Heart right ventricle (tissue), 16 donors: Measurements from ENCODE around the gene ERN1. TPM values are rescaled to one million over a fixed set of nuclear protein-coding genes. Genes with fewer than 3 reads are reported as not detected.

ENCODE experiments used
- ATAC-seq, 8 donors: fragments of 200-7000 bp; cut with Tn5 transposase; one replicate each; pipeline ENCODE4 v1.9.1; 2020; ENCODE audit warnings: mild to moderate bottlenecking in 8 of 8, moderate library complexity in 8 of 8, moderate number of reproducible peaks in 1 of 8
- DNase-seq, 2 donors: peaks; one replicate each; pipeline ENCODE4 v3.0.0-alpha.2; 2020
- H3K27ac ChIP-seq, 10 donors: fragments of 200-600 bp; sonication (generic) in 2 of 10; one replicate each; pipeline versions ENCODE4 v1.5.0 to v1.8.0; 2020 to 2022; ENCODE audit warnings: mild to moderate bottlenecking in 3 of 10
- H3K27me3 ChIP-seq, 7 donors: fragments of 200-600 bp; one replicate each; pipeline ENCODE4 v1.8.0; 2021 to 2022; ENCODE audit warnings: mild to moderate bottlenecking in 2 of 7
- H3K36me3 ChIP-seq, 9 donors: fragments of 200-600 bp; sonication (generic) in 1 of 9; one replicate each; pipeline versions ENCODE4 v1.5.0 to v1.8.0; 2020 to 2022; ENCODE audit warnings: mild to moderate bottlenecking in 2 of 9
- H3K4me1 ChIP-seq, 9 donors: fragments of 200-600 bp; sonication (generic) in 1 of 9; one replicate each; pipeline versions ENCODE4 v1.5.0 to v1.8.0; 2020 to 2022; ENCODE audit warnings: mild to moderate bottlenecking in 4 of 9
- H3K4me3 ChIP-seq, 10 donors: fragments of 200-600 bp; sonication (generic) in 2 of 10; one replicate each; pipeline versions ENCODE4 v1.5.0 to v1.8.0; 2020 to 2022; ENCODE audit warnings: mild to moderate bottlenecking in 7 of 10, moderate library complexity in 2 of 10
- H3K9me3 ChIP-seq, 11 donors: fragments of 200-600 bp in 10 of 11; sonication (generic) in 2 of 11; one replicate each; pipeline versions ENCODE4 v1.5.0 to v1.8.0; 2013 to 2022; ENCODE audit warnings: mild to moderate bottlenecking in 2 of 11, control low read depth in 1 of 11, moderate library complexity in 1 of 11
- CTCF ChIP-seq, 9 donors: fragments of 200-600 bp; sonication (generic) in 2 of 9; IDR thresholded peaks; one replicate each; pipeline versions ENCODE4 v1.5.0 to v1.8.0; 2021 to 2022; ENCODE audit warnings: antibody characterized with exemption in 9 of 9, mild to moderate bottlenecking in 5 of 9, moderate library complexity in 1 of 9
- WGBS, 2 donors: extraction: QIAGEN DNeasy Blood & Tissue Kit; methylation state at CpG; one replicate each; pipeline ENCODE4 v1.1.7; 2013; ENCODE audit warnings: inconsistent platforms in 1 of 2; 5-methylcytosine and 5-hydroxymethylcytosine counted together
- intact Hi-C, 10 donors: fragments of 100-400 bp; cut with DNase I; formaldehyde crosslinking; loops; one replicate each; pipeline versions ENCODE4 v1.11.1 to v1.14.2; 2022
- polyA plus RNA-seq, 2 donors: library from polyadenylated mRNA; stranded (reverse); fragments of 200-250 nt; gene quantifications; one replicate each; pipeline ENCODE4 v1.2.3, GENCODE V29; 2013
- total RNA-seq, 10 donors: library from RNA; stranded (reverse); fragmentation: NEBNext Ultra II Directional in 3 of 10; extraction: Animal tissue kit (Norgen Biotek cat#: 25700) in 3 of 10; gene quantifications; one replicate each; pipeline versions ENCODE4 v1.2.1 to v1.2.4, GENCODE V29; 2021 to 2023
- donor health status: Arrhythmogenic right ventricular cardiomyopathy.
- donor health status: ischemic (EF 13 %, LVEDD 7.1; RV severe dilation, severe dysfunction).
- donor health status: healthy with polysubstance abuse.
- donor health status: DM: no; HTN: yes; CAD: no.
- donor health status: DM: no; HTN: no; CAD: no.
- donor health status: ischemic (EF 25% LVEDD 6.9; RV normal size, moderate dysfunction).
- donor health status: ischemic (EF 25% LVEDD 5.7; RV mildly dilated, moderate dysfunction).
- donor health status: healthy.
- donor health status: DM: yes; HTN: yes; CAD: no.
- donor health status: Ischemic cardiomyopathy.
- donor health status: ischemic (EF 35%, LVEDD 5.7; RV mildly dilated, moderate dysfunction).
- donor health status: nonischemic (EF 11% LVEDD 7.7; RV severe dilation, severe dysfunction).
- donor health status: DM: yes; HTN: yes; CAD: no.
- donor health status: PGD.
- donor health status: ischemic (EF 29% LVEDD 5.4; RV normal size, mild dysfunction).
- donor health status: nonischemic (EF 23%, LVEDD 6.1; RV moderate dilation, normal function).

ERN1 gene
- total and polyA plus RNA-seq, 12 donors: 2.2 to 16.6 (median 7.1) TPM

GRCh38 chr17:64074704-64075426 is 55.1 kb downstream of the ERN1 start:
- DNase-seq: no peak
- Histone ChIP-seq H3K4me1 (peaks cover 0 to 45% (median 8%) of the 10 kb centered on the region in 9 donors), H3K27ac (peak overlapping the region in 5 of 10 donors; percentile 23 to 83 (median 32)), H3K36me3 (peaks cover 0 to 76% (median 34%) of the 10 kb centered on the region in 9 donors), H3K9me3 (peaks cover 0 to 8% (median under 1%) of the 10 kb centered on the region in 11 donors), H3K27me3 (no peaks in the 10 kb centered on the region), H3K4me3 (no peak overlapping the region)
- WGBS, 2 donors: 88 to 92% methylated on average over 6 of the region's 6 CpGs
- no peak for TF ChIP-seq CTCF (IDR thresholded peaks at IDR 0.05)
- intact Hi-C loops: loop anchor here in 1 of 10 donors (10.0 kb wide), 1 partner anchor 50 kb away; no protein-coding TSS in a partner anchor
- peak in 3 of 8 donors; percentile 19 to 35 (median 30) for ATAC-seq

- WGBS, 2 donors: 76 to 79% methylated on average over 9 of the region's 9 CpGs
- peak in 1 of 8 donors; percentile 50 for ATAC-seq
- intact Hi-C loops: loop anchor here in 1 of 10 donors (10.0 kb wide), 1 partner anchor 51 kb away; no protein-coding TSS in a partner anchor
- no peak for DNase-seq
- Histone ChIP-seq H3K4me3 (no peak overlapping the region), H3K36me3 (peaks cover 0 to 76% (median 35%) of the 10 kb centered on the region in 9 donors), H3K27me3 (no peaks in the 10 kb centered on the region), H3K9me3 (peaks cover 0 to 16% (median 8%) of the 10 kb centered on the region in 11 donors), H3K4me1 (peaks cover 0 to 45% (median 8%) of the 10 kb centered on the region in 9 donors), H3K27ac (peak overlapping the region in 4 of 10 donors; percentile 31 to 83 (median 36))
- TF ChIP-seq CTCF (IDR thresholded peaks at IDR 0.05): no peak
These were observed 55.9 kb downstream of the ERN1 start for GRCh38 chr17:64073771-64074703.

- no peak for TF ChIP-seq CTCF (IDR thresholded peaks at IDR 0.05)
- Histone ChIP-seq H3K4me3 (no peak overlapping the region), H3K36me3 (peaks cover 0 to 87% (median 54%) of the 10 kb centered on the region in 9 donors), H3K4me1 (peaks cover 0 to 37% (median 8%) of the 10 kb centered on the region in 9 donors), H3K27me3 (no peaks in the 10 kb centered on the region), H3K9me3 (peaks cover 0 to 23% (median 13%) of the 10 kb centered on the region in 11 donors), H3K27ac (no peak overlapping the region)
- no peak for DNase-seq
- WGBS, 2 donors: 95 to 96% methylated on average over 3 of the region's 3 CpGs
- no peak for ATAC-seq
- intact Hi-C loops: loop anchor here in 1 of 10 donors (10.0 kb wide), 1 partner anchor 54 kb away; no protein-coding TSS in a partner anchor
These were observed 58.8 kb downstream of the ERN1 start for GRCh38 chr17:64071111-64071510.

- no peak for TF ChIP-seq CTCF (IDR thresholded peaks at IDR 0.05)
- Histone ChIP-seq H3K4me1 (peaks cover 0 to 28% (median 8%) of the 10 kb centered on the region in 9 donors), H3K27ac (no peak overlapping the region), H3K4me3 (no peak overlapping the region), H3K27me3 (no peaks in the 10 kb centered on the region), H3K36me3 (peaks cover 0 to 96% (median 50%) of the 10 kb centered on the region in 9 donors), H3K9me3 (peaks cover 0 to 23% (median 13%) of the 10 kb centered on the region in 11 donors)
- WGBS, 2 donors: 98 to 99% methylated on average over 3 of the region's 3 CpGs
- intact Hi-C loops: loop anchor here in 1 of 10 donors (10.0 kb wide), 1 partner anchor 55 kb away; no protein-coding TSS in a partner anchor
- ATAC-seq (no peak), DNase-seq (no peak)
These were observed 59.7 kb downstream of the ERN1 start for GRCh38 chr17:64070213-64070612.
